Endothelial cell of umbilical vein (primary cell): ENCODE data around the gene ELMO1. TPM values are rescaled to one million over a fixed set of nuclear protein-coding genes. Genes with fewer than 3 reads are reported as not detected.

ENCODE experiments used
- BruUV-seq: library from RNA; stranded (reverse); fragments of 400-500 nt; replicated peaks from 2 replicates; lab custom pipeline; 2021; lab: Mats Ljungman, UMichigan
- CTCF ChIA-PET: fragments of 300-600, 350-600 bp; sonication (Branson Sonifier 250); formaldehyde crosslinking; loops from one replicate; lab custom pipeline; 2021; ENCODE audit warnings: antibody characterized with exemption, inconsistent platforms; lab: Charles Lee
- POLR2A ChIA-PET: fragments of 300-600, 350-600 bp; sonication (Branson Sonifier 250); formaldehyde crosslinking; loops from one replicate; lab custom pipeline; 2021; ENCODE audit warnings: antibody characterized with exemption, inconsistent platforms; lab: Charles Lee
- DNase-seq: peaks from one replicate; pipeline ENCODE4 v3.0.0-alpha.2; 2011; ENCODE audit warnings: low read depth, low spot score
- FAIRE-seq: peaks from 2 replicates; lab custom pipeline; 2011; peaks lifted over from hg19 to GRCh38; lab: Jason Lieb, UNC
- H2AFZ ChIP-seq: 2 replicates; pipeline ENCODE4 v1.6.0; 2012; ENCODE audit warnings: low read depth, low read length, control low read depth, inconsistent platforms
- H3K27ac ChIP-seq: 2 replicates; pipeline ENCODE4 v1.5.1; 2011; ENCODE audit warnings: low read depth, mild to moderate bottlenecking, control low read depth, low read length, moderate library complexity; ENCODE audit not compliant: insufficient read depth
- H3K27me3 ChIP-seq, 2 experiments: 2 replicates each; pipeline versions ENCODE4 v1.6.0 to v1.6.1; 2011; ENCODE audit warnings: low read length in 2 of 2, mixed read lengths in 1 of 2; ENCODE audit not compliant: control insufficient read depth in 2 of 2, insufficient read depth in 2 of 2
- H3K36me3 ChIP-seq, 2 experiments: 2 replicates in 1 of 2; 3 replicates in 1 of 2; pipeline ENCODE4 v1.5.1; 2011; ENCODE audit warnings: low read length in 2 of 2, mild to moderate bottlenecking in 1 of 2, moderate library complexity in 1 of 2; ENCODE audit not compliant: control insufficient read depth in 2 of 2, insufficient read depth in 2 of 2; ENCODE audit errors: extremely low read depth in 1 of 2
- H3K4me1 ChIP-seq: 3 replicates; pipeline ENCODE4 v1.5.1; 2011; ENCODE audit warnings: mild to moderate bottlenecking, low read length; ENCODE audit not compliant: control insufficient read depth, insufficient read depth; ENCODE audit errors: extremely low read depth
- H3K4me2 ChIP-seq: 2 replicates; pipeline ENCODE4 v1.6.1; 2011; ENCODE audit warnings: low read length, control low read depth, mixed read lengths; ENCODE audit not compliant: insufficient read depth
- H3K4me3 ChIP-seq, 3 experiments: fragments of 200-600 bp in 1 of 3; sonication (generic), shearing (Covaris generic) in 1 of 3; replicated peaks in 1 of 3; 2 replicates each; pipeline ENCODE4 v1.5.1; 2011 to 2016; ENCODE audit warnings: control low read depth in 3 of 3, low read length in 3 of 3, mild to moderate bottlenecking in 2 of 3, inconsistent platforms in 1 of 3, low read depth in 1 of 3, moderate library complexity in 1 of 3; ENCODE audit not compliant: insufficient read depth in 1 of 3
- H3K79me2 ChIP-seq: 2 replicates; pipeline ENCODE4 v1.6.0; 2012; ENCODE audit warnings: low read length, inconsistent platforms; ENCODE audit not compliant: control insufficient read depth, insufficient read depth
- H3K9ac ChIP-seq: replicated peaks from 2 replicates; pipeline ENCODE3; 2011; ENCODE audit warnings: low read length, control low read depth; ENCODE audit not compliant: insufficient read depth; ENCODE audit errors: extremely low read depth
- H3K9me1 ChIP-seq: replicated peaks from 3 replicates; pipeline ENCODE4 v1.6.0; 2011; ENCODE audit warnings: mild to moderate bottlenecking, low read length; ENCODE audit not compliant: control insufficient read depth, insufficient read depth; ENCODE audit errors: extremely low read depth
- H3K9me3 ChIP-seq: replicated peaks from 2 replicates; pipeline ENCODE4 v1.5.1; 2012; ENCODE audit warnings: low read length, inconsistent platforms; ENCODE audit not compliant: control insufficient read depth, insufficient read depth
- H4K20me1 ChIP-seq: replicated peaks from 2 replicates; pipeline ENCODE3; 2011; ENCODE audit warnings: mild to moderate bottlenecking, low read length; ENCODE audit not compliant: control insufficient read depth, insufficient read depth; ENCODE audit errors: extremely low read depth
- CTCF ChIP-seq, 2 donors: IDR thresholded peaks; 1 replicate in 1 of 2; 2 replicates in 1 of 2; pipeline ENCODE4 v1.5.1; 2011; ENCODE audit warnings: low read length in 2 of 2, mild to moderate bottlenecking in 2 of 2, moderate library complexity in 2 of 2, control low read depth in 1 of 2, inconsistent platforms in 1 of 2, low read depth in 1 of 2; ENCODE audit not compliant: insufficient read depth in 1 of 2; ENCODE audit errors: extremely low read depth in 1 of 2
- EZH2 ChIP-seq: IDR thresholded peaks from 2 replicates; pipeline ENCODE4 v1.6.1; 2012; ENCODE audit warnings: borderline replicate concordance, low read depth, mild to moderate bottlenecking, moderate library complexity, low read length, inconsistent platforms; ENCODE audit not compliant: severe bottlenecking
- FOS ChIP-seq: IDR thresholded peaks from 2 replicates; pipeline ENCODE4 v1.6.1; 2011; ENCODE audit warnings: mild to moderate bottlenecking, low read length, moderate library complexity, borderline replicate concordance; ENCODE audit not compliant: insufficient read depth
- GATA2 ChIP-seq: IDR thresholded peaks from 2 replicates; pipeline ENCODE4 v1.7.0; 2011; ENCODE audit warnings: low read depth, mild to moderate bottlenecking, moderate library complexity, mixed read lengths, low read length; ENCODE audit not compliant: insufficient read length, insufficient read depth
- JUN ChIP-seq: IDR thresholded peaks from 2 replicates; pipeline ENCODE4 v1.6.1; 2011; ENCODE audit warnings: borderline replicate concordance, low read depth; ENCODE audit not compliant: insufficient read length, insufficient read depth
- MAX ChIP-seq: IDR thresholded peaks from 2 replicates; pipeline ENCODE4 v1.6.1; 2011; ENCODE audit not compliant: insufficient read depth, insufficient read length
- MYC ChIP-seq: IDR thresholded peaks from one replicate; pipeline ENCODE4 v1.6.1; 2011; ENCODE audit warnings: mild to moderate bottlenecking, low read depth, low read length
- POLR2A ChIP-seq: IDR thresholded peaks from 2 replicates; pipeline ENCODE4 v1.6.1; 2012; ENCODE audit warnings: low read depth, mild to moderate bottlenecking, control low read depth, low read length
- POLR2AphosphoS5 ChIP-seq: IDR thresholded peaks from 2 replicates; pipeline ENCODE4 v1.6.1; 2012; ENCODE audit warnings: low read depth, mild to moderate bottlenecking, control low read depth, low read length, moderate library complexity; ENCODE audit not compliant: insufficient read depth
- dilution Hi-C: fragments of 300-500 bp; cut with MboI; formaldehyde crosslinking; loops from one replicate; pipeline ENCODE4 v1.15.0; 2019; ENCODE audit warnings: low sequenced_read_pairs; ENCODE audit not compliant: extremely low pct_ligation_motif_present
- intact Hi-C: fragments of 100-400 bp; cut with micrococcal nuclease; formaldehyde crosslinking; loops from one replicate; pipeline ENCODE4 v1.10.0; 2022
- polyA plus RNA-seq, 4 experiments: library from polyadenylated mRNA; depleted of rRNA in 3 of 4; stranded (reverse) in 3 of 4; unstranded in 1 of 4; fragments of >200 nt; gene quantifications; 2 replicates each; pipeline versions ENCODE4 v1.2.1 to v1.2.3, GENCODE V29; 2011 to 2012; ENCODE audit warnings: missing spikeins in 1 of 4
- total RNA-seq: library from RNA; stranded (reverse); gene quantifications from 2 replicates; pipeline ENCODE4 v1.2.3, GENCODE V29; 2021

Gene ELMO1
- total and polyA plus RNA-seq, 2 donors (not counting 3 experiments of a cell fraction or from before 2014, with no cell fraction given), result 17.0 to 30.6 TPM

DNA sequence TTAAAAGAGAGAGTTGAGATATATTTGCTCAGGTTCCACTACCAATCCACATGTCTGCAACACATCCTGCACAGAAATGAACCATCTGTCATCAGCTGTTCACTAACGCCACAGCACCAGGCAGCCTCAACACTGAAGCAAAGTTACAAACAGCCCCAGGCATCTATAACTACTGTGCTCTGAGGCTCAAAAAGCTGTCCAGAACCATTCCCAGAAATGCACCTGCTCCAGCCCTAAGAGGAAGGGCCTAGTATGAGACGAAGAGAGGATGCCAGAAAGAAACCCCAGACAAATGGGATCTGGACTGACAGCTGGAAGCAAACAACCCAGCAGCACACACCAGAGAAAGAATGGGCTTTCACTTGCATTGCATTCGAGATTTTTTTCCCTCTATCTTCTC is 159.3 kb downstream of the ELMO1 start:
- no peak for TF ChIP-seq EZH2
- TF ChIP-seq POLR2AphosphoS5, result no peak
- TF ChIP-seq GATA2, result no peak
- TF ChIP-seq FOS, result no peak
- no peak for TF ChIP-seq POLR2A
- no peak for TF ChIP-seq CTCF (IDR thresholded peaks at IDR 0.05; ENCODE audit: extremely low read depth in 1 of 2, insufficient read depth in 1 of 2, low read depth in 1 of 2, low read length in 2 of 2)
- TF ChIP-seq MYC, result no peak
- TF ChIP-seq MAX, result no peak
- TF ChIP-seq JUN, result no peak
- dilution Hi-C loops (no loop called here), intact Hi-C loops (no loop called here)
- no peak overlapping the region for H3K4me2 ChIP-seq
- H3K9me1 ChIP-seq, result no peaks in the 10 kb centered on the region
- H3K4me1 ChIP-seq, result peaks cover 8% of the 10 kb centered on the region
- no peak overlapping the region for H2AFZ ChIP-seq
- no peaks in the 10 kb centered on the region for H3K79me2 ChIP-seq
- DNase-seq (no peak), FAIRE-seq (no peak)
- no peak overlapping the region for H3K4me3 ChIP-seq
- CTCF ChIA-PET, result interaction anchor here (1.7 to 2.8 kb wide), 2 partner anchors 159 to 206 kb away, joined by 10 to 12 read pairs; partner anchors contain the start of gene ELMO1
- H3K9ac ChIP-seq, result no peak overlapping the region
- H3K9me3 ChIP-seq, result no peaks in the 10 kb centered on the region
- H3K36me3 ChIP-seq, result no peaks in the 10 kb centered on the region
- no TSS peak for BruUV-seq
- H3K27ac ChIP-seq, result no peak overlapping the region
- H3K27me3 ChIP-seq, result no peaks in the 10 kb centered on the region
- POLR2A ChIA-PET, result no interaction called here
- H4K20me1 ChIP-seq, result no peaks in the 10 kb centered on the region
